Measurements from ENCODE around the gene SLC47A2. TPM values are rescaled to one million over a fixed set of nuclear protein-coding genes. Genes with fewer than 3 reads are reported as not detected.
"Not testable (repeated sequence)": the region's sequence is repeated elsewhere in the genome, so short reads cannot be mapped to it uniquely, and the experiment has no call there.

Gene SLC47A2
- total RNA-seq = not detected in 2 replicates

DNA sequence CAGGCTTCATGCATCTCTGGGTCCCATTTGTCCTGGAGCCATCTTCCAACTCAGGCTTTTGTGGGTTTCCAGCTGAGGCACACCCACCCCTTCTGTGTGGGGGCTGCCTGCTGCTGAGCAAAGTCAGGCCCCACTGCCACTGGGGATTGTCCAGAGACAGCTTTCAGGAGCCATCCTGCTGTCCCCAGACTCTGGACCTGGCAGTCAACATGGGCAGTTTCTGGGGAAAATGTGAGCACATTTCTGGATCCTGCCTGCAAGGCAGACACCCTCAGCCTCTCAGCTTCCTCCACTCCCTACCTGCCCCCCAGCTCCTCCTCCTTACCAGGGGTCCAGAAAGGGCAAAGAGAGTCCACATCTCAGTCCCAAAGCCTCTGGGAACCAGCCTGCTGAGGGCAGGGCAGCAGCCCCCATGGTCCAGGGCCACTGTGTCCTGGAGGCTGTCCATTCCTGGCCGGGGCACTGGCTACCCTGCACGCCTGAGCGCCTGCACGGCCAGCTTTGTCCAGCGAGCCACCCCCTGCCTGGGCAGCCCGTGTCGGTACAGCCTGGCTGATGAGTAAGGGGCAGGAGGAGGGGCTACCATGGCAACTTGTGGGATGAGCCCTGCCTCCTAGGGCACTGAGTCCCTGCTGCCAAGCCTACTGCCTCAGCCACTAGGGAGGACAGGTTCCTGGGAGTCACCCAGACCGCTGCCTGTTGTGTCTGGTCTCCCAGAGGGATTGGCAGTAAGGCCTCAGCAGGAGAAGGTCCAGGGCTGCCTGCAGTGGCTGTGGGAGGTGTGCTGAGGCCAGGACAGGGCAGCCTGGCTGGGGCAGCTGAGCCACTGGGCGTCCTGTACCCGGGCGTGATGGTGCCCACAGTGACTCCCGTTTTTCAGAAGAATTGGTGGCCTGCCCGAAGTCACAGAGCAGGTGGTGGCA, at the start of gene SLC47A2:
Gene SLC47A2 (minus strand): TSS at position 477 of the 923 bp plus-strand sequence. CDS start 29 bp downstream, at position 448.
- Mint-ChIP-seq H3K4me3 (no peak within 1 kb of the TSS), H3K36me3 (ENCODE audit: low read depth) (no peaks in the 10 kb centered on the region), H3K27ac (no peak within 1 kb of the TSS), H3K9me3 (no peaks in the 10 kb centered on the region), H3K4me1 (no peaks in the 10 kb centered on the region), H3K27me3 (no peaks in the 10 kb centered on the region)
- DNase-seq = no peak
- intact Hi-C loops (cut with micrococcal nuclease) = no loop called here

DNA sequence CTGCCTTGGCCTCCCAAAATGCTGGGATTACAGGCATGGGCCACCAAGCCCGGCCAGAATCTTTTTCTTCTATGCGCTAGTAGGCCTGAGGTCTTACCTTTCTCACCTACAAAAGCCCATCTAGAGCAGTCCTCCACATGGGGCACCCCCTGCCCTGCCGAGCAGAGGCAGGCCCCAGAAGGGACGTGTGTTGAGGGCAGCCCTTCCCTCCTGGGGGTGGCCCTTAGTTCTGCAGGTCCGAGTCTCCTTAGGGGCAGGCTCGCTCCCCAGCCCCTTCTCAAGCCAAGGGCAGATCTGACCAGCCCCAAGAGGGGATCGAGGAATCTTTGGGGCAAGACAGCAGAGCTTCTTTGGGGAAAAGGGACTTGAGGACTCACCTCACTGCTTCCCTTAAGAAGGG, 49.6 kb upstream of the SLC47A2 start:
- no peaks in the 10 kb centered on the region for H3K9me3 Mint-ChIP-seq
- DNase-seq = no peak
- H3K4me3 Mint-ChIP-seq = no peak overlapping the region
- intact Hi-C loops (cut with micrococcal nuclease) = loop anchor here (1.0 to 10.0 kb wide), 3 partner anchors 151 to 403 kb away; partner anchors contain the start of gene B9D1
- H3K36me3 Mint-ChIP-seq (ENCODE audit: low read depth) = no peaks in the 10 kb centered on the region
- H3K27ac Mint-ChIP-seq = no peak overlapping the region
- H3K27me3 Mint-ChIP-seq = peaks cover 1% of the 10 kb centered on the region
- peaks cover 18% of the 10 kb centered on the region for H3K4me1 Mint-ChIP-seq

- H3K36me3 Mint-ChIP-seq (ENCODE audit: low read depth); H3K27me3 Mint-ChIP-seq; H3K9me3 Mint-ChIP-seq; H3K4me3 Mint-ChIP-seq; DNase-seq; H3K27ac Mint-ChIP-seq: not testable (repeated sequence)
- intact Hi-C loops (cut with micrococcal nuclease) = loop anchor here (10.0 kb wide), 1 partner anchor 149 kb away; no protein-coding TSS in a partner anchor
- peaks cover 13% of the 10 kb centered on the region for H3K4me1 Mint-ChIP-seq
Measured at GRCh38 chr17:19763991-19764390, 47.6 kb upstream of the SLC47A2 start.

DNA sequence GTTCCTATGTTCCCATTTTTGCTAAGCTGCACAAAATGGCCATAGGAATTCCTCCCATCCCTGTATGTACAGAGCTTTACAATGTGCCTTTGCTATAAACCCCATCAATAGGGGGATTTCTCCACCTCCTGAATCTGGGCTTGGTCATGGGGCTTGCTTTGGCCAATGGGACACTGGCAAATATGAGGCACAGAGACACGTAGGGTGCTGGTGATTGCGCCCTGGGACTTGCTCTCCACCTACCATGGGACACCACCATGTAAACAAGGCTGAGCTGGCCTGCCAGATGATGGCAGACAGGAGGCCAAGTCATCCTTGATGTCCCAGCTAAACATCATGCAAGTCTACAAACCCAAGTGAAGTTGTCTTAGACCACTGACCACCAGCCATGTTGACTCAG, 47.0 kb upstream of the SLC47A2 start:
- Mint-ChIP-seq H3K9me3 (no peaks in the 10 kb centered on the region), H3K4me1 (peaks cover 11% of the 10 kb centered on the region), H3K4me3 (no peak overlapping the region), H3K27ac (no peak overlapping the region), H3K27me3 (peaks cover 1% of the 10 kb centered on the region), H3K36me3 (ENCODE audit: low read depth) (no peaks in the 10 kb centered on the region)
- DNase-seq = no peak
- intact Hi-C loops (cut with micrococcal nuclease) = loop anchor here (10.0 kb wide), 1 partner anchor 149 kb away; no protein-coding TSS in a partner anchor

DNA sequence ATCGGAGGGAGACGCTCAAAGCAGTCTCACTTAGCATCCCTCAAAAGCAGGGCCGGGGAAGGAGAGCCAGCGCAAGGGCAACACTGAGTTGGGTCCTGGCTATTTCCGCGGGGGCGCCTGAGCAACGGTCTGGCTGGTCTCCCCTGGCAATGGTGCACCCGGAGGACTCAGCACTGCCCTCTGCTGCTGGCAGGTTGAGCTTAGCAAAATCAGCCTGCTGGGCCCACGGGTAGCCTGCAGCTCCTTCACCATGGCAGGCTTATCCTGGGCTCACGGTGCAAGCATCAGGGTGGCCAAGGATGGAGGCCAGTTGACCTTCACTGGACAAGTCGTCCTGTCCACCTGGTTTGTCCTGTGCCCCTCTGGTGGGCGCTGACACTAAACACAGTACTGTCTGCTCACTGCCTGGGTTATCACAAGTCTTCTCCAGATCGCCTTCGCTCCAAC, 46.2 kb upstream of the SLC47A2 start:
- Mint-ChIP-seq H3K27me3 (peaks cover 1% of the 10 kb centered on the region), H3K36me3 (ENCODE audit: low read depth) (no peaks in the 10 kb centered on the region), H3K4me3 (no peak overlapping the region), H3K9me3 (no peaks in the 10 kb centered on the region), H3K27ac (no peak overlapping the region), H3K4me1 (peaks cover 6% of the 10 kb centered on the region)
- DNase-seq = peak; percentile 85
- intact Hi-C loops (cut with micrococcal nuclease) = loop anchor here (1.0 to 10.0 kb wide), 2 partner anchors 148 to 248 kb away; no protein-coding TSS in a partner anchor

GRCh38 chr17:19760746-19761145, 44.4 kb upstream of the SLC47A2 start:
- Mint-ChIP-seq H3K9me3 (no peaks in the 10 kb centered on the region), H3K36me3 (ENCODE audit: low read depth) (no peaks in the 10 kb centered on the region), H3K27me3 (peaks cover 1% of the 10 kb centered on the region), H3K27ac (no peak overlapping the region), H3K4me1 (no peaks in the 10 kb centered on the region), H3K4me3 (no peak overlapping the region)
- intact Hi-C loops (cut with micrococcal nuclease) = loop anchor here (10.0 kb wide), 1 partner anchor 146 kb away; no protein-coding TSS in a partner anchor
- DNase-seq = no peak

GRCh38 chr17:19759568-19760549, 43.5 kb upstream of the SLC47A2 start:
- Mint-ChIP-seq H3K27me3 (peaks cover 1% of the 10 kb centered on the region), H3K4me3 (no peak overlapping the region), H3K36me3 (ENCODE audit: low read depth) (no peaks in the 10 kb centered on the region), H3K4me1 (no peaks in the 10 kb centered on the region), H3K27ac (no peak overlapping the region), H3K9me3 (no peaks in the 10 kb centered on the region)
- intact Hi-C loops (cut with micrococcal nuclease) = loop anchor here (10.0 kb wide), 1 partner anchor 145 kb away; no protein-coding TSS in a partner anchor
- no peak for DNase-seq

DNA sequence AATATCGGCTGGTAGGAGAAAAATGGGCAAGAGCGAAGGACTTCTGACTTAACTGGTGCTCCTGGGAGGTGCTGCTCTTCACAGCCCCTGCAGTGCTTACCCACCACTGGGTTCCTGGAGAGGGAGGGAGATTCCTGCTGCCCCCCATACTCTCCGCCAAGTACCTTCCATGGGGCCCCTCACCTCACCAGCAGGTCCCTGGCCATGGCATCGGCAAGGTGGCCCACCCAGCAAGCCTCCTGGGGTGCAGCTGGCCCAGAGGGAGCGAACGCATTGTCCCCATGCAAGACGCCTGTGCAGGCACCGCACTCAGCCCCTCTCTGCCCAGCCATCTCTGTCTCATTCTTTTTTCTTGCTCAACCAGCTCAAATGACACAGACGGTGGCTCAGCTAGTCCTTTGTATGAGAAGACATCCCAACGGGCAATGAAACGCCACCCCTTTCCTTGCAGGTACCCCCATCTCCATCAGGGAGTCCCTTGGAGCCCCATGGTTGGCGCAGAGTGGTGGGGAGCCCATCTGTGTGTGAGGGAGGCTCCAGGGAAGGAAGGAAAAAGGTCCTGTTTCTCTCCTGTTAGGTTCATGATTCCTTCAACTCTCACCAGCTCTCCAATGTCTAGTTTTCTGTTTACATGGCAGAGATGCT, 41.3 kb upstream of the SLC47A2 start:
- H3K4me3 Mint-ChIP-seq = no peak overlapping the region
- no peaks in the 10 kb centered on the region for H3K9me3 Mint-ChIP-seq
- DNase-seq = no peak
- no peaks in the 10 kb centered on the region for H3K4me1 Mint-ChIP-seq
- no peak overlapping the region for H3K27ac Mint-ChIP-seq
- intact Hi-C loops (cut with micrococcal nuclease) = no loop called here
- no peaks in the 10 kb centered on the region for H3K27me3 Mint-ChIP-seq
- H3K36me3 Mint-ChIP-seq (ENCODE audit: low read depth) = no peaks in the 10 kb centered on the region

DNA sequence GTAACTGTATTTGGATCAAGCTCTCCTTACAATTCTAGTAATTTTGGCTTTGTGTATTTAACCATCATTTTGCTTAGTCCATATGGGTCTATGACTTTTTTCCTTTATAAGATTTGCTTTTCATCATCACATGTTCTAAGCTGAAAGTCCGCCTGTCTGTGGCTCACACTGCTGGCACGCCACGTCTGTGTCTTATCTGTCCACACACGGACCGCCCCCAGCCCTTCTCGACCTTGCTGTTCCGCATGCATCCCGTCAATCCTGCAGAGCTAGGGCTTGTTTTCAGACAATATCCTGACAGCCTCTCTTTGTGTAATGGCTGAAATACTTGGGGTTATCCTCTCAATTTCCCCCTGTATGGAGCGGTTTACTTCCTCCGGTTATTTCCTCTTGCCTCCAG, 40.2 kb upstream of the SLC47A2 start:
- H3K4me3 Mint-ChIP-seq = no peak overlapping the region
- no peak for DNase-seq
- intact Hi-C loops (cut with micrococcal nuclease) = no loop called here
- no peaks in the 10 kb centered on the region for H3K36me3 Mint-ChIP-seq (ENCODE audit: low read depth)
- peaks cover 2% of the 10 kb centered on the region for H3K27me3 Mint-ChIP-seq
- H3K9me3 Mint-ChIP-seq = no peaks in the 10 kb centered on the region
- no peak overlapping the region for H3K27ac Mint-ChIP-seq
- no peaks in the 10 kb centered on the region for H3K4me1 Mint-ChIP-seq

DNA sequence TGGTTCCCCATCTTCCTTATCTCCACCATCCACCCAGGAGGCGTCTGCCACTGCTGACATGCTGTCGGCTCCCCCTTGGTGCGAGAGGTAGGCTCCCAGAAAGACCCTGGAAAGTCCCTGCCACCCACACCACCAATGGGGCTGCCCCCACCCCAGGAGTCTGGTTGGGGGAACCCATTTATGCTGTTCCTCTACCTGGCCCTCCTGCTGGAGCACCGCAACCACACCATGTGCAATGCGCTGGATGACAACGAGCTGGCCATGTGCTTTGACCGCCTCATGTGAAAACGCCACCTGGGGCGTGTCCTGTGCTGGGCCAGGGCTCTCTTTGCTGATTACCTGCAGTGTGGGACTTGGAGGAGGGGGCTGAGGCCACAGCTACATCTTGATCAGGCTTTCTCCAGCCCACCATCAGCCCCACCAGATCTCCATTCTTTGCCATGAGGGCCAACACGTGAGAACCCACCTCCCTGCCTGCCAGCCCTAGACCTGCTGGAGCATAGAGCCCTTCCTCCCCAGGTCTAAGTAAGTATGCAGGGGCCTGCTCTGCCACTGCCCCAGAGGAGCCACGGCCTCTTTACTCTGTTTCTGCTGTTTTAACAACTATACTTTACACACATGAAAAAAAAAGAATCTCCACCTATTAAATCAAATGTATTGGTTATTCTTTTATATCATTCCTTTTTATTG, 39.6 kb upstream of the SLC47A2 start:
- Mint-ChIP-seq H3K4me3 (no peak overlapping the region), H3K27me3 (peaks cover 2% of the 10 kb centered on the region), H3K4me1 (no peaks in the 10 kb centered on the region), H3K36me3 (ENCODE audit: low read depth) (no peaks in the 10 kb centered on the region), H3K27ac (no peak overlapping the region), H3K9me3 (no peaks in the 10 kb centered on the region)
- intact Hi-C loops (cut with micrococcal nuclease) = no loop called here
- no peak for DNase-seq

- H3K9me3 Mint-ChIP-seq = no peaks in the 10 kb centered on the region
- intact Hi-C loops (cut with micrococcal nuclease) = no loop called here
- H3K4me1 Mint-ChIP-seq = no peaks in the 10 kb centered on the region
- DNase-seq = no peak
- no peak overlapping the region for H3K4me3 Mint-ChIP-seq
- H3K27me3 Mint-ChIP-seq = peaks cover 2% of the 10 kb centered on the region
- H3K27ac Mint-ChIP-seq = no peak overlapping the region
- H3K36me3 Mint-ChIP-seq (ENCODE audit: low read depth) = no peaks in the 10 kb centered on the region
Measured at GRCh38 chr17:19755392-19755791, 39.0 kb upstream of the SLC47A2 start.

- intact Hi-C loops (cut with micrococcal nuclease) = no loop called here
- H3K27me3 Mint-ChIP-seq = peaks cover 2% of the 10 kb centered on the region
- H3K4me3 Mint-ChIP-seq = no peak overlapping the region
- H3K4me1 Mint-ChIP-seq = peaks cover 3% of the 10 kb centered on the region
- DNase-seq = no peak
- no peaks in the 10 kb centered on the region for H3K36me3 Mint-ChIP-seq (ENCODE audit: low read depth)
- H3K9me3 Mint-ChIP-seq = no peaks in the 10 kb centered on the region
- no peak overlapping the region for H3K27ac Mint-ChIP-seq
Measured at GRCh38 chr17:19753661-19754463, 37.5 kb upstream of the SLC47A2 start.

All from activated CD4-positive, alpha-beta T cell treated with anti-CD3 and anti-CD28 coated beads, Interleukin-2, amount 10 ng/mL, durations not matched to agents 24 days and 14 days (primary cell).